ENCODE data around the gene SLC17A1.

Gene SLC17A1, protein sequence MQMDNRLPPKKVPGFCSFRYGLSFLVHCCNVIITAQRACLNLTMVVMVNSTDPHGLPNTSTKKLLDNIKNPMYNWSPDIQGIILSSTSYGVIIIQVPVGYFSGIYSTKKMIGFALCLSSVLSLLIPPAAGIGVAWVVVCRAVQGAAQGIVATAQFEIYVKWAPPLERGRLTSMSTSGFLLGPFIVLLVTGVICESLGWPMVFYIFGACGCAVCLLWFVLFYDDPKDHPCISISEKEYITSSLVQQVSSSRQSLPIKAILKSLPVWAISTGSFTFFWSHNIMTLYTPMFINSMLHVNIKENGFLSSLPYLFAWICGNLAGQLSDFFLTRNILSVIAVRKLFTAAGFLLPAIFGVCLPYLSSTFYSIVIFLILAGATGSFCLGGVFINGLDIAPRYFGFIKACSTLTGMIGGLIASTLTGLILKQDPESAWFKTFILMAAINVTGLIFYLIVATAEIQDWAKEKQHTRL

DNA sequence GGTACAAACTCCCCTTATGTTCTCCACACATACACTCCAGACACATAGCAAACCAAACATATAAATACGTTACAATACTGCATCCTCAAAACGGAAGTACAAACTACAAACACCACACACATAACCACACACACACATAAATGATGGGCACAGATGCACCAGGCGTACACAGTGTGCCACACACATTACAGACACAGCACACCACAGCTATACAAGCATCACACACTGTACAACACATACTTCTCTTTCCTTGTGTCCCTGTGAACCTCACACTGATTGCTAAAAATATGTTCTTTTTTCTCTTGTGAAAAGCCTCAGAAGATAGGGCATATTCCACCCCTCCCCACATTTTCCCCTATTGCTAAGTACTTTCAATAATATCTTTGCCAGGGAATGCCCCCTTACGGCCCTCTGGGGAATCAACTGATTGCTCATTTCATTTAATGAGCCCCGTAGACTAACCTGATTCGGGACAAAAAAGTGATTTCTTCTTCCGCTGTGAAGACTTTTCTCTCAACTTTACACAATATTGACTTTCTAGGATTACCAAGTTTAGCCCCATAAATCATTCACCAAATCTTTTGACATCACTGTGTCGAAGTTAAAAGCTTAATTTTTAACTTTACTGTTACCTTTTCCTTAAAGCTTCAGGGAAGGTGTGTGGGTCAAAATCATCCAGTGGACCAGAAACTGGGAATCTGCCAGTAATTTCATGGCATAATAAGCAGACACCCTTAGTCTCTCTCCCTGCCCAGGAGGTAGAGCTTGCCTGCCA, at the start of gene SLC17A1:
Gene SLC17A1 (minus strand): TSS at position 521 of the 775 bp plus-strand sequence. CDS start 1,495 bp downstream, outside the sequence.
- DNase-seq (ENCODE audit: low read depth): no peak

DNA sequence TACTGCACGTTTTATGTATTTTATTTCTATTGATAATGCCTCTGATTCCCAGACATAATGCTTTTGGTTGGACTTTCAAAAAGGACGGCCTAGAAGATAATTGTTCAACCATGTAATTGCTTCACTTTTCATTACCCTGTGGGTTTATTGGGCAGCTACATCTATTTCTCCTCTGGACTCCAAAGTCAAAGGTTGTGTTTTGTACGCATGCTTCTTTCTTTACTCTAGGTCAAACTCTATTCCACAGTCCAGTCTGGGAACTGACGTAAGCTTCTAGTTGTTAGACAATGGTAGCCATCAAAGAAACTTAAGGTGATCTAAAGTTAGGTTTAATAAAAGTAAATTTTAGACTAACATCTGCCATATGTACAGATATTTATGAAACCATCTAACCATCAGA, 48.7 kb upstream of the SLC17A1 start:
- no peak for DNase-seq (ENCODE audit: low read depth)

DNA sequence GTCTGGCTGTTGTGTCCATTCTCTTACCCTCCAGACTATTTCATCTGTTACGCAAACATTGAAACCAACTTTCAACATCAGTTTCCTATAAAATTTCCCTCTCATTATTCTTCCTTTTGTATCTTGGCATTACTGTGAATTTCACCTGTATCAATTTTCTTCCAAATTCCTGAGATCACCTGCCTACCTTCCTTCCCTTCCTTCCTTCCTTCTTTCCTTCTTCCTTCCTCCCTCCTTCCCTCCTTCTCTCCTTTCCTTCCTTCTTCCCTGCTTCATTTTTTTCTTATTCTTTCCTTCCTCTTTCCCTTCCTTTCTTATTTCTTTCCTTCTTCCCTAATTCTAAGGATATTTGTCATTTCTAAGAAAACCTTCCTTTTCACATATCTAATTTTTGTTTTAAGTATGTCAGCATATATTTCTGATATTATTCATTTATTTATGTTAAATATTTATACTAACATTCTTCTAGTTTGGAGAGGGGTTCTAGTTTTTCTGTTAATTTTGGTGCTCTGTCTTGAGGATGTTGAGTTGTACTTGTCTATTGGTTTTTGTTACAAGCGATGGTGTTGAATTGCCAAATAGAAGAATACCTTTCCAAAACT, 47.0 kb upstream of the SLC17A1 start:
- no peak for DNase-seq (ENCODE audit: low read depth)

DNA sequence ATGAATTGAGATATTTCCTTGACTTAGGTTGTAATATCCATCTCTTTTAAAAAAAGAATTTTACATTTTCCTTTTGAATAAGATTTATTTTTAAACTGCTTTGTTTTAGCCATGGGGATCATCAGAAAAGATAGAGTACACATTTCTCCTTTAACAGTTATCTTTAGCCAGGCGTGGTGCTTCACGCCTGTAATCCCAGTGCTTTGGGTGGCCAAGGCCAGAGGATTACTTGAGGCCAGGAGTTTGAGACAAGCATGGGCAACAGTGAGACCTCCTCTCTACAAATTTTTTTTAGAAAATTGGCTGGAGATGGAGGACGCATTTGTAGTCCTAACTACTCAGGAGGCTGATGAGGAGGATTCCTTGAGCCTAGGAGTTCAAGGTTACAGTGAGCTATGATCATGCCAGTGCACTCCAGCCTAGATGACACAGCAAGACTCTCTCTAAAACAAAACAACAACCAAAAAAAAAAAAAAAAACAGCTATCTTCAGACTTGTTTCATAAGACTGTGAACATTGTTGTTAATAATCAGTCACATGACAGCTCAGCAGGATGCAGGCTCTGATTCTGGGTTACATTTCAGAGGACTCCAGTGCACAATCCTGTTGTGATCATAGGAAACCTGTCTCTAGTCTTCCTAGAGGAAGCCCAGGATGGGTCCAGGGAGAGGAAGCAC, 44.2 kb upstream of the SLC17A1 start:
- DNase-seq (ENCODE audit: low read depth): no peak

DNA sequence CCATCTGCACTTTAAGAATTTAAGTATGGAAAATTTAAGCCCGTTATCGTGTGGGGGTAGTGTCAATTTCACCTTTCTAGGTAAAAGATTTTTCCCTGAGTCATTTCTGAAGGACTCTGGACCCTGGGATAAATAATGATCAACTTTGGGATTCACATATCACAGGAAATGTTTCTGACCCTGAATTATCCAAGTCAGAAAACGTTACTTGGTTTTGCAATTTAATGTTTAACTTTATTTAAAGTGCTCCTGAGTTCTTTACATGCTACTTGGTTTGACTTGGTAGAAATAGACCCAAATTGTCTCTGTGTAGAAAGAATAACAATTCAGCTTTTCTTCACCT, 43.7 kb upstream of the SLC17A1 start:
- no peak for DNase-seq (ENCODE audit: low read depth)

DNA sequence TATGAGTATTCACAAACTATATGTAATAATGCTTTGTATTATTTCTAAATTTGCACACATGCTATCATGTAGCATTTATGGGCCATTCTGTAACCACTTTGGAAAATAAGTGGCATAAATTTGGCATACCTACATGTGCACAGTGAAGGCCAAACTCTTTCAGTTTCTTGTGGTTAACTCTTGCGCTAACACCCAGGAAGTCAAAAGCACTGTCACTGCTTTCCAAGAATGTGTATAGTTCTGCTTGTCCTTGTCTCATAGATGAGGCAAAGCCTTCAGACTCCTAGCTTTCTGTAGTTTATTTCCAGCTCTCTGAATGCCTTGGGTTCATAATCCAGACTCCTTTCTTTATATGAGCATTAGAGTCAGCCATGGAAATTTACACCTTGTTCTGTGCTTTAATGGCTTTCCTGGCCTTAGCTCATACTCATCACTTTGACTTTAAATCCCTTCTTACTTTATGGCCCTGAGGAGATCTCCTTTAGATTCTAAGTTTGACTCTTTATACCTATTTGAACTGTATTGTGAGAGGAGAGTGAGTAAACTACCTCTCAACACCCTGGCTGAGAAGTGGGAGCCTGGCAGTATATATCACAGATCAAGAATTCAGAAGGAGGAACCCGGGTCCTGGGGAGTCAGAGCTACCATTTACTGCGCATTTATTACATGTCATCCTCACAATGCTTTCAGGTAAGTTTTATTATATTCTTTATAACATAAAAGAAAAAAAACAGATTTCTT, 43.1 kb upstream of the SLC17A1 start:
- no peak for DNase-seq (ENCODE audit: low read depth)

DNA sequence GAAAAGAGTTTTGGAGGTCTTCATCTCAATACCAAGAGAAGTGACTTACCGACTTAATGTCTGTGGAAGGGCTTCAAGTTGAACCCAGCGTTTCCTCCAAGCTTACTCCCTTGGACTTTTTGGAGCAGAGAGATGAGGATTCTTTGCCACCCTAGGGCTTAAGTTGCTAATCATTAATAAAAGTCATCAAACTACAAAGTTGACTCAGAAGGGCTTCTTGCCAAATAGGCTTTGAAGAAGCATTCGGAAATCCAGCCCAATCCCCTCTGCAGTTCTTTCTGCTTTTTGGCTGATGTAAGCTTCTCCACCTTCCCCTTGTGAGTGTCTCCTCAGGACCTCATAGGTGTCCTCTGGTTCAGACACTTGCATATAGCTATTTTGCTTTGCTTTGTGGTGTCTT, 42.3 kb upstream of the SLC17A1 start, which contains the start of gene SLC17A3:
Gene SLC17A3 (minus strand): TSS at position 126 of the 400 bp plus-strand sequence. CDS start 5,856 bp downstream, outside the sequence.
- no peak for DNase-seq (ENCODE audit: low read depth)

DNA sequence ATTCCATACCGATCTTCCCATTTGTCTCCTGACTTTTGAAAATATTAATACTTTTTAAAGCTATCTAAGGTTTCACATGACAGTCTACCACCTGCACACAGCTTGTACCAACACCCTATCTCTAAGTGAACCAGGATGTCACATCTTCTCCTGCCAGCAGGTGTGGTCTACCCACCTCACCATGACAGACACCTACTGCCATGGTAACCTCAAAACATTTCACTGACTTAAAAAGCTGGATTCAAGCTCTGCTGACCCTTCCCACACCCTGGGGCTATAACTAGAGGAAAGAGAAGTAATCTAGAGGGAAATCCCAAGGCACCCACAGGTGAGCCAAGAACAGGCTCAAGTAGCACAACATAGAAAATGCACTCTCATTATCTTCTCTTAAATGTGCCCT, 41.0 kb upstream of the SLC17A1 start:
- no peak for DNase-seq (ENCODE audit: low read depth)

DNA sequence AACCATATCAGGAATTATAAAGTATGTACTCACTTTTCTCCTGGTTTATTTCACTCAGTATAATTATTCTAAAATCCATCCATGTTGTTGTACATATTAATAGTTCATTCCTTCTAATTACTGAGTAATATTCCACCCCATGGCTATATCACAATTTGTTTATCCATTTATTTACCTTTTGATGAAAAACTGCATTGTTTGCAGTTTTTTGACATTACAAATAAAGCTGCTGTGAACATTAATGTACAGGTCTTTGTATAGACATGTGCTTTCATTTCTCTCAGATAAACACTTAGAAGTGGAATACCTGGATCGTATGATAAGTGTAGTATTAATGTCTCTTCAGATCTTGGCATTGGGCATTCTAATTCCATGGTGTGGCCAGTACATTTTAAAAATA, 38.0 kb upstream of the SLC17A1 start:
- DNase-seq (ENCODE audit: low read depth): no peak

DNA sequence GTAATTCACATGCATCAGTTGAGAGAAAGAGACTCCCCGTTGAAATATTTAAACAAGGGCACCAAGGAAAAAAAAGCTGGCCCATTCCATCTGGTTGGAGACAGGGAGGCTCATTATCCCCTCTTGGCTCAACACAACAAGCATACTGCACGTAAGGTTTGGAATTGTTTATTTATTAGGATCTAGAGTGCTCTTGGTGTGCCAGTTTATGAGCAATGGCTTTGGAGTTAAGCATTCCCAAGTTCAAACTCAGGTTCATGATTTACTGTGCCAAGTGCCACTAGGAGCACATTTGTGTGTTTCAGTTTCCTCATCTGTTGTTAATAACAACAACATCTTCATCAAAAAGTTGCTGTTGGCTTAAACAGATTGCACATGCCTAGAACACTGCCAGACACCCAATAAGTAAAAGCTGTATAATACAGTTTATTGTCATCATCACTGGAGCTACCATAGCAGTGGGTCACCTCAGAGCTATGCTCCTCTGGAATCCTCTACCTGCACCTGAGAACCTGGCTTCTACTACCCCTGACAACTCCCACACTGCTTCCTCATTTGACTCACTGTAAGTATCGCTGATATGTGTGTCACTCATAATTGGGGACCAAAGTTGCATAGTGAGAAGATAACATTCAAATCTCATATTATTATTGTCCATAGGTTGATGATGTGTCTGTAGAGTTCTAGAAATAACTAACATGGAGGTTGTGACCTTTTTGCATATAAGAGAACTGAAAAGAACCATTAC, 36.8 kb upstream of the SLC17A1 start:
- DNase-seq (ENCODE audit: low read depth): no peak

DNA sequence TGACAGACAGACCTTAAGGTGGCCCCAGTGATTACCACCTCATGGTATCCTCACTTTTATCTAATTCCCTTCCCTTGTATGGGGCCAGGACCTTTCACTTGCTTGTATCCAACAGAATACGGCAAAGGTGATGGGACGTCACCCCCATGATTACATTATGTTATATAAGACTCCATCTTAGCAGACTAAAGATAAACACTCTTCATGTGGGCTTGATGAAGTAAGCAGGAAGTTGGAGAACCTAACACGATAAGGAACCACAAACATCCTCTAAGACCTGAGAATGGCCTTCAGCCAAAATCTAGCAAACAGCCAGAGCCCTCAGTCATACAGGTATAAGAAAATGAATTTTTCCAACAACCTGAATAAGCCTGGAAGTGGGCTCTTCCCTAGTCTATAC, 34.2 kb upstream of the SLC17A1 start:
- no peak for DNase-seq (ENCODE audit: low read depth)

DNA sequence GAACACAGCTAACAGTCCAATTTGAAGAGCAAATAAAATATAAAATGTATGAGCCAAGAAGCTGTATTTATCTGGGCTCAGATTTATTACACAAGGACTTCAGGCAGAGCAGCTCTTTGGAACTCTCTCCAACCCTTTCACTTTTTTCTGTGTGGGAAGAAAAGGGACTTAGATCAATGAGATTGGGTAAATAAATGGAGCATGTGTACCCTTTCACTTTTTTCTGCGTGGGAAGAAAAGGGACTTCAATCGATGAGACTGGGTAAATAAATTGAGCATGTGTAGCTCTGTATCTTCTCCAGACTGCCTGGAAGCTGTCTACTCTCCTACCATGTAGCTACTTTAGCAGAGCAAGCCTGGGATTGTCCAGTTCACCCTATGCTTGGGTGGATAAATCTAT, 31.5 kb upstream of the SLC17A1 start:
- no peak for DNase-seq (ENCODE audit: low read depth)

DNA sequence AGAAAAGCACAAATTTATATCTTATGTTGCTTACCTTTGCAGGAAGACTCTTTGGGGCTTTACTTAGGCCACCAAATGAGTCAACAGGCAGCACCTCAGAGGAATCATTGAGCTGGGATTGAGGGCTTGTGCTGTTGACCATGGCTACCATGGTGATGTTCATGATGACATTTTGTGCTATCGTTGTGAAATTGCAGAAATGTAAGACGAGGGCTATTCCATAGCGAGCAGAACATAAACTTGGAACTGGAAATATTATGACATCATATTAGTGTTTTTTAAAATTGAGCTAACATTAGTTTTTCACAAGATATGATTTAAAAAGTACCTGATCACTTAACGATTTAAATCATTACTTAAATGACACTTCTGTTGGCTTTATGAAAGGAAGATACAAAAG, 30.3 kb upstream of the SLC17A1 start:
- no peak for DNase-seq (ENCODE audit: low read depth)

DNA sequence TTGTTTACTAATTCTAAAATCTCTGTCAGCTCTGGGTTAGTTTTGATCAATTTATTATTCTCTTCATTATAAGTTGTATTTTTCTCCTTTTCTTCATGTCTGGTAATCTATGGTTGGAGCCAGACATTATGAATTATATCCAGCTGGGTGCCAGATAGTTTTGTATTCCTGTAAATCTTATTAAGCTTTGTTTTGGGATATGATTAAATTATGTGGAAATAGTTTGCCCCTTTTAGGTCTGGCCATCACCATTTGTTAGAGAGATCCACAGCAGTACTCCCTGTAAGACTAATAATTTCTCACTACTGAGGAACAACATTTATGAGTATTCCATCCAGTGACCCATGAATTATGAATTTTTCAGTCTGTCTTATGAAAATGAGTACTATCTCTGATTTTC, 20.9 kb upstream of the SLC17A1 start:
- no peak for DNase-seq (ENCODE audit: low read depth)

DNA sequence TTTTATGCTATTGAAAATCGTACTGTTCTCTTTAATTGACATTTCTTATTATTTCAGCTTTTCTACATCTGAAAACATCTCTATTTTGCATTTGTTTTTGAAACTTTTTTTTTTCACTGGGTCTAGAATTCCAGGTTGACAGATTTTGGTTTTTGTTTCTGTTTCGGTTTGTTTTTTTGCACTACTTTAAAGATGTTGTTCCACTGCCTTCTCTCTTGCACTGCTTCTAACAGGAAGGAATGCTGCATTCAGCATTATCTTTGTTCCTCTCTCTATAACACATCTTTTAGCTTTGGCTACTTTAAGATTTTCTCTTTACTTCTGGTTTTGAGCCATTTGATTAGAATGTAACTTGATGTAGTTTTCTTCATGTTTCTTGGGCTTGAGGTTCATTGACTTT, 20.1 kb upstream of the SLC17A1 start:
- no peak for DNase-seq (ENCODE audit: low read depth)

DNA sequence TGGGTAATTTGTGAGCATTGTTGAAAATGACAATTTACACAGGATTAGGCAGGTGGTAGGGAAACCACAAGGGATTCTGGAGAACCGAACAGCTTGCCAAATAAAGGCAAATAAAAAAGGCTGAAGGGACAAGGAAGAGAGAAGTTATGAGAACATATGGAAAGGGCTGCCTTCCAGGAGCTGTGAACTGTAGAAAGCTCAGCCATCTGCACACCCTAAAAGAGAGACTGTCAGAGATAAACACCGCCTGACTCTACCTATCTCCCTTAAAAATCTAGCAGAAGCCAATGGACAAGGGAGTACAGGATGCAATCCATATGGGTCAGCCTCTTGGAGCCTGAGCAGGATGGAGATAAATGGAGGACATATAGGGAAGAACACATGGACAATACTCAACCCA, 12.7 kb upstream of the SLC17A1 start:
- DNase-seq (ENCODE audit: low read depth): no peak

DNA sequence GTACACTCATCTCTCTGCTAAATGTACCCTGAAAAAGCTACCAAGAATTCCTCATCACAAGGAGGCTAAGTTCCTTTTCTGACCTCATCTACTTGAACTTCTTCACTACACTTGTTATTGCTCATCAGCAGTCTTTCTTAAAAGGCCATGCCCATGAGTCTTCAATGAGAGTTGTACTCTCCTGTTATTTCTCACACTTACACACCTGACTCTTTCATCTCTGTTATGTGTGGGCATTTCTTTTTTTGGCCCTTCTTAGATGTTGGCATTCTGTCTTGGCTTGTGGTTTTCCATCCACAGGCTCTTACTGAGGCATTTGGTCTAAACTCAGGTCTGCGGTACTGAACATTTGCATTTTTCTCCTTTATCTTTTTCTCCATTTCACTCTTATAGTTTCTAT, 10.7 kb upstream of the SLC17A1 start:
- DNase-seq (ENCODE audit: low read depth): no peak

DNA sequence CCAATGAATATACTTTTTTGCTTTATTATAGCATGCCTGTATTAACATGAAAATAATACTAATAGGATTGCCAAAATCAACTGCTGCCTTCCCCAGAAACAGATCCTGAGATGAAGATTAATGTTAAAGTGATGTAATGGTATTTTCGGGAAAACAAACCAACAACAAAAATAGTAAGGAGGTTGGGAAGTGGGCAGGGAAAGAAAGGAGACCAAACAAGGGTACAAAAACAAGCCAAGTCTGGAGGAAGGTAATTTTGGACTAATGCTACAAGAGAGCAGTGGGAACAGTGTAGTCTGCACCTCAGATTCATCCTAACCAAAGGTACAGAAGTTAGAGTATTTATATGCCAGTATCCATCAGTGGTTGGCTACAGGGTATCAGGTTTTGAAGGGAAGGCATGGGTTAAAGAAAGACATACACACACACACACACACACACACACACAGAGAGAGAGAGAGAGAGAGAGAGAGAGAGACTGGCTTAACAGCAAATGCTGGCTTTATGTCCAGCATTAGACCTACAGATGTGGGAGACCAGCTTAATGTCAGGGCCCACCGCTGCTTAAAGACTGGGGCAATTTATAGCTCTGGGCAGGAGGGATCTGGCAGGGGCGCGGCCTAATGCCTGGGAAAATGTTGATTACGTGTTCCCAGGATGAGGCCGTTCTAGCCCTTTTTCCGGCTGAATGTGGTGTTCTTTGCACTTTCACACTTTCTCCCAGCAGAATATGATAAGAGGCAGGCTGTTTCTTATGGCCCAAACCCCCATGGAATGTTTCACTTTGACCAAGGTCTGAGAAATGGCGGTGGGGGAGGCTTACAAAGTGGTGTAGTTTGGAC, 3.8 kb upstream of the SLC17A1 start:
- DNase-seq (ENCODE audit: low read depth): no peak

DNA sequence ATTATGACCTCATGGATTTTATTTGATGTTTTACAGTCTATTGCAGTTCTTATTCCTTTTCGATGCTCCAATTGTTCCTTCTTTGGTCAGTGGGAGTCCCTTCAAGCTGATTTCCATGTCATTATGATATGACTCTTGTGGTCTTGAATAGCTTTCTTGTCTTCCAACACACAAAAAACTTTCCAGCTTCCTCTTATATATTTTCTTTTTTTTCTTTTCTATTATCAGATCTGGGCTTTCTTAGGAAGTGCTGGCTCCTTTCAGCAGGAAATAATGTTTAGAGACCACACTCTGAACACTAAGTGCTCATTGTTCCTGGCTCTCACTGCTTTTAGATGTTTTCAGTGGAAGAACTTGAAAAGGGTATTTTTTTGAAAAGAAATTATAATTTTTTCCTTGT, 3.1 kb upstream of the SLC17A1 start:
- no peak for DNase-seq (ENCODE audit: low read depth)

DNA sequence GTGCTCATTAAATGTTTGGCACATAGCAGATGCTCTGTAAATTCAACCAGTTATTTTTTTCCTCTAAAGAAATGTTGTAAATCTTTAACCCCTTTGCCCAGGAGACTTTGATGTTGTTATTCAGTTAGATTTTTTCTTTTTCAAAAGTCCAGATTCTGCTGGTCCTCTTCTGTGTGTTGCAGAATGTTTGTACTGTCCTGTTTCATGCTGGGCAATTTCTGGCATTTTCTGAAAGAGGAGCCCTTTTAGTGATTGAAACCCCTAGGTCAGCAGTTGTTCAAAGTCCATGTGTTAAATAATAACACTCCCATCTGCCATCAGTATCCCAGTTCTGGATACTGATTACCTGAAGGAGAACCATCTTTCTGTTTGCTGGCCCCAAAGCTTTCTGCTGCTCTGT, 1.3 kb upstream of the SLC17A1 start:
- no peak for DNase-seq (ENCODE audit: low read depth)
